Pulmonary artery endothelial cell (primary cell): ENCODE measurements around the gene G6PC3. TPM values are rescaled to one million over a fixed set of nuclear protein-coding genes. Genes with fewer than 3 reads are reported as not detected.
"Not testable (repeated sequence)": the region's sequence is repeated elsewhere in the genome, so short reads cannot be mapped to it uniquely, and the experiment has no call there.

Source experiments
- DNase-seq: peaks from one replicate; pipeline ENCODE4 v3.0.0-alpha.2; 2011; ENCODE audit warnings: low read depth, low spot score
- total RNA-seq: library from RNA; depleted of rRNA; stranded (reverse); fragments of >200 nt; gene quantifications from 2 replicates; pipeline ENCODE4 v1.2.3, GENCODE V29; 2014

G6PC3 gene
- total RNA-seq, 1 donor from 2014 or later, result 22.6 TPM

DNA sequence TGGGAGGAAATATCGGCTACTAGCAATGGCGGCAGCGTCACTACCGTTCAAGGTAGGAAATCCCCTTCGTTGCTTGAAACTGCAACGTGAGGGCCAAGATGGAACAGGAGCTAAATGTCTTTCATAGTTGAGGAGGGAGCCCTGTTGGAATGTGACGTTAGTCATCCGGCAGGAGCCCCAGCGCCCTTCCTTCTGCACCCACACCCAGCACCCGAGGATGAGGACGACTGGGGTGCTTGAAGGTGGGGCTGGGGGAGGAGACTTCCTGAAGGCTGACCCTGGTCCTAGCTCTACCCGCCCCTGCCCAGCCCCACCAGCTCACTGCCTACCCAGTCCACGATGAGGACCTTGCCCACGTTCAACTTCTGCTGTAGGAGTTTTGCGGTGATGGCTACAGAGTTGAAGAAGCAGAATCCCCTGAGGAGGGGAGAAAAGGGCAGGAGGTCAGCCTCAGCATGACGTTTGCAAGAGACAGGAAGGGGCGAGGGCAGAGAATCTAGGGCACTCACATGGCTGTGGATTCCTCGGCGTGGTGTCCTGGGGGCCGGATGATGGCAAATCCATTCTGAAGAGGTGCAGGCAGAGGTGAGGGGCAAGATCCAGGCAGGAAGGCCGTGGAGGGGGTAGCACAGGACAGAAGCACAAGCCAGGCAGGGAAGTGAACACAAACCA, 11.9 kb downstream of the G6PC3 start:
- DNase-seq, result no peak

- DNase-seq, result no peak
Measured at GRCh38 chr17:44083250-44083849, 12.8 kb downstream of the G6PC3 start.

GRCh38 chr17:44084131-44084538, 13.6 kb downstream of the G6PC3 start:
- no peak for DNase-seq

GRCh38 chr17:44084921-44085320, 14.4 kb downstream of the G6PC3 start:
- DNase-seq, result no peak

- DNase-seq, result no peak
Measured at GRCh38 chr17:44085908-44086307, 15.4 kb downstream of the G6PC3 start.

DNA sequence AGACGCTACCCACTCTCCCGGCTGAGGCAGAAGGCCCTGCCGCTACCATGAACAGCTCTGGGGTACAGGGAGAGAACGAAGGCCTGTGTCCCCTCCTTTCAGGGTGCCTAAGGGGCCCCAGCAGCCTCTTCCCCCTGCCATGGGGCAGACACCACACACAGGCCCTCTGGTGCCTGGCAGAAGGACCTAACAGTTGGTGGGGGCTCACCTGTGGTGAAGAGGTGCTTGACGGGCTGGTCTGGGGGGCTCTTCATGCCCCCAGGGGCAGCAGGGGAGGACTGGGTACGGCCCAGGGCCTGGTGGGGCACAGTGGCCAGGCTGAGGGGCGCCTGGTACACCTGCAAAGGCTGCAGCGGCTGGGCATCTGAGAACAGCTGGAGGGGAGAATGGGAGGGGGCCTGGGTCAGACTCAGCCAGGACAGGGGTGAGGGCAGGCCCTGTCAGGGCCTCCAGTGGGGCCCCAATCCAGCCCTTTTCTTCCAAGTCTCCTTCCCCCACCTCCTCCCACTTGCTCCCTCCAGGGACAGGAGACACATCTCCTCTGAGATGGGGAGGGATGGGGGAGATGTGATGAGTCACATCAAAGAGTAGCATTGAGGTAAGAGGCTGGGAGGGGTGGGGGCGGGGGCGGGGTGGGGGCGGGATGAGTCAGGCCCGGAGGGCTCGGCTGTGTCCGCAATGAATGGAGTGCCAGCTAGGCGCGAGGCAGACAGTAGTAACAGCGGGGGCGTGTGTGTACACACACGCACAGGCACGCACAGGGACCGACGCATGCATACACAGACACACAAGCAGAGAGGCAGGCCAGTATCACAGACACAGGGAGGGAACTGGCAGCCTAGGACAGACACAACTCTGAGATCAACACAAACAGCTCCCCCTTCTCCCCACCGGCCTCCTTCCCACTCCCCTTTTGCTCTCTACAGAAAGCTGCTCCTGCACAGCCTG, 16.1 kb downstream of the G6PC3 start:
- DNase-seq, result no peak

DNA sequence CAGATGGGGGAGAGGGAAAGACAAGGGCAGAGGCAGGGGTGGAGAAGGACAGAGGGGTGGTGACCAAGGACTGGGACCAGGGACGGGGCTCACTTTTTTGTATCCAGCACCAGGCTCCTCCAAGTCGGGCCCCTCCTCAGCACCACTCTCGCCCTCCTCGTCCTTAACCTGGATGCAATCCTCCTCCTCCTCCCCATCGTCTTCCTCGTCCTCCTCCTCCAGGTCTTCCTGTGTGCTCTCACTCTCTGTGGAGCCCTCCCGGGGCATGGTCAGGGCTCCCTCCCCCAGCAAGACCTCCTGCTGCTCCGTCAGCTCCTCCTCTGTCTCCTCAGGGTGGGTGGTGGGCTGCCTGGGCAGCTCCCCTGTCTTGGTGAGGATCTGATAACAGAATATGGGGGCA, 16.8 kb downstream of the G6PC3 start:
- no peak for DNase-seq

GRCh38 chr17:44088254-44088653, 17.7 kb downstream of the G6PC3 start:
- no peak for DNase-seq

DNA sequence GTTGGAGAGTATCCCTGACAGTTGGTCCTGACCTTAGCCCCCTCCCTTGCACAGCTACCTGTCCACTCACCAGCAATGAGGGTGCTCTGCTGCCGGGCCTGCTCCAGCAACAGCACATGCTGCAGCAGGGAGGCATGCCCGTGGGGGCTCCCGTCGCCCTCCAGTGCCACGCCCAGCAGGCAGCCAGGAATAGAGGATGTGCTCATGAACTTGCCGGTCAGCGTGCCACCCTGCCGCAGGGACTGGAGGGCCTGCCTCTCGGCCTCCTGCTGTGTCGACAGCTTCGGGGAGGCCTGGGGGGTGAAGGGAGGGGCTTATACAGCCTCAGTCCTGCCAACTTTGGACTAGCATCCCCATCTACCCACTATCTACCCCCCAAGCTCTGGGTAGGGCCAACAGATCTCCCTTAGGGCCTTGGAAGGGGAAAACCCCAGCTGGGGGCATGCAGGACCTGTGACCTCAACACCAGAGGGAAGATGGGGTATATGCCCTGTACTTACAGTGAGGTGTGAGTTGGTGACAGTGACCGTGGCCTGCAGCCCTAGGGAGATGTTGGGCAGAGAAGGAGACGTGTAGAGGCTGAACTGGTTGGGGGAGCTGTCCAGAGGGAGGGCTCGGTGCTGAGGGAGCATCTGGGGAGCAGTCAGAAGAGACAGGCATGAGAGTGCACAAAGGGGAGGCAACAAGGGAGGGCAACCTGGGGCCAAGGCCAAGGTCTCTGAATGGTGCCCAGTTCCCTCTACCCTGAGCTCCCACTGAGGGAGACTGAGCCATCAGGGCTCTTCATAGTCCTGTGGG, 20.9 kb downstream of the G6PC3 start:
- DNase-seq, result no peak

DNA sequence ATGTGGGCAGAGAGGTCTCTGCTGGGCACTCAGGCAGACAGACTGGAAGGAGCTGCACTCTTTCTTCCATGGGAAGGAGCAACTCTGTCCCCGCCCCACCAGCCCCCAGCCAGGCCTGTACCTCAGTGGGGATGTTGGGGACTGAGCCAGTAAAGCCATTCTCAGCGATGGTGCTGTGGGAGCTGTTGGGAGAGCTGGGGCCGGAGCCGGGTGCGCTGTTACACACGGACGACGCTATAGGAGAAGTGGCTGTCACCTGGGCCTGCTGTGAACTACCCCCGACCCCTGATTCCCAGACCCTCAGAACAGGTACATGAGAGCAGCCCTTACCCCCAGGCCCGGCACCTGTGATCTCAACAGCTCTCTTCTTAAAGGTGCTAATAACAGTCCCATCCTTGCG, 21.5 kb downstream of the G6PC3 start:
- no peak for DNase-seq

- no peak for DNase-seq
Measured at GRCh38 chr17:44093231-44093900, 22.8 kb downstream of the G6PC3 start.

GRCh38 chr17:44094701-44095387, 24.3 kb downstream of the G6PC3 start:
- no peak for DNase-seq

DNA sequence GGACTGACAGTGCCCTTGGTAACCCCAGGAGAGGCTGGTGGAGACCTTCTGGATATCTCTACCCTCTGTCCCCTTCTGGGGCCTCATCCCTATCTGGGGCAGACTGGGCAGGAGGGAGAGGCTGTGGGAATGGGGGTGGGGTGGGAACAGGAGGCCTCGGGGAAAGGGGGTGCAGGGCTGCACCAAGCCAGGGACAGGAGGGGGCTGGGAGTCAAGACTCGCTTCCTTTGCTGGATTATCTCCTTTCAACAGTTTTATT, 24.8 kb downstream of the G6PC3 start:
- no peak for DNase-seq

DNA sequence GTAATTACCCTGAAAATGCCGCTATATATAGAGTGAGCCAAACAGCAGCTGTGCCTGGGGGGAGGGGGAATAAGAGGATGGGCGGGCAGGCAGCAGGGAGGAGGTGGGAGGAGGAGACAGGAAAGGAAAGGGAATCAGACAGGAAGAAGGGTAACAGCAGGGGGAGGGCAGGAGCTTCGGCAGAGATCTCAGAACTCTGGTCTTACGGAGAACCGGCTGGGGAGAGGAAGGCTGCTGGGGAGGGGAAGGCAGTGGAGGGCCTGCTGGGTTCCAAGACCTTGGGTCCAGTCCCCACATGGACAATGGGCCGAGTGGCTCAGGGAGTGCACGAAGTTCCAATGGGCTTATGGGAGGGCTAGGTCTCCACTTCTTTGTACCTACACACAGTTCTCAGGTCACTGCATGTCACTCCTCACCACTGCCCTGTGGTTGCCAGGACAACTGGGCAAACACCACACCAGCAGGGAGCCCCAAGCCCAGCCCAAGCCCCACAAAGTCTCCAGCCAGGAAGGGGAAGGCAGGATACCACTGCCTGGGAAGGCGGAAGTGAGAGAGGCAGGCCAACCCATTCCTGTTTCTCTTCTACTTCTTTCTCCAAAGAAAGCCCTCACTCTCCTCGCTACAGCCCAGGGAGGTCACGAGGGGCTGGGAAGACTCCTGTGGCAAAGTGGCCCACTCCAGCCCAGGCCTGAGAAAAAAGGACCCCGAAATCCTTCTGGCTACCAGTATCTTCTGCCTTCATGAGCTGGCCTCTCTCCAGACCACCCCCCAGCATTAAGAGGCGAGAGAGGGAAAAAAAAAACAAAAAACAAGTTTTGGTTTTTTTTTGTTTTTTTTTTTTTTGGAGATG, 25.3 kb downstream of the G6PC3 start:
- DNase-seq, result peak; percentile 91

DNA sequence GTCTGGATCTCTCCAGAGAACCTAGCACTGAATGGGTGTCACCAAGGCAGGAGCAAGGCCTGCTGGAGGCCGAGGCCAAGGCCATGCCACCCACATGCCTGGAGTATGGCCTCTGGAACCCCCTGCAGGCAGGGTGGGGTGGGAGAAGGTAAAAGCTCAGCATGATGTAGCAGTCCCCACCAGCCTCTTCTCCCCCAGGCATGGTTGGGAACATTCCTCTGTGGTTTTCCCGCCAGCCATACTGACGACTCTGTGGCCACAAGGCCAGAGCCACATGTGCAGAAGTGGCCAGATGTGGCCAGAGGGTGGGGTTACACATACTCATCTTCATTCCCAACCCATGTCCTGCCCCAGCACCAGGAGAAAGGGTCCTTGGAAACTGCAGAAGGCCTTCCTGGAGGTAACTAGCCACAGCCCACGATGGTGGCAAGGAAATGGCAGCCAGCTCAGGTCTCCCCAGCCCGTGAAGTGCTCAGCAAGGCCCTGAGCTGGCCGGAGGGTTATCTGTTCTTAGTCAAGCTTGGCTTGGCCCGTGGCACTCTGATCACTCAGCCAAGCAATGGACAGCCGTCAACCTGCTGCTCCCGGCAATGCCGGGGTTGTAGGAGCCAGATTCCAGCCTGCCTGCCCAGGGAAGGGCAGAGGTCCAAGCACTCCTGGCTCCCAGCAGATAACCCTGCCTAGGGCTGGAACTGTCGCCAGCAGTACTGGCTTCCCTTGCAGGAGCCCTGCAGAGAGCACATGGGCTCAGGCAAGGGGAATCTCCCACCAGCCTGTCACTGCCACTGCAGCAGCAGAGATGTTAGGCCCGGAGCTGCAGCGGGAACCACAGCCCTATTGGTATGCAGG, 26.8 kb downstream of the G6PC3 start:
- DNase-seq, result no peak

- not testable (repeated sequence) for DNase-seq
Measured at GRCh38 chr17:44101858-44102257, 31.3 kb downstream of the G6PC3 start.

- no peak for DNase-seq
Measured at GRCh38 chr17:44102849-44103622, 32.5 kb downstream of the G6PC3 start.

DNA sequence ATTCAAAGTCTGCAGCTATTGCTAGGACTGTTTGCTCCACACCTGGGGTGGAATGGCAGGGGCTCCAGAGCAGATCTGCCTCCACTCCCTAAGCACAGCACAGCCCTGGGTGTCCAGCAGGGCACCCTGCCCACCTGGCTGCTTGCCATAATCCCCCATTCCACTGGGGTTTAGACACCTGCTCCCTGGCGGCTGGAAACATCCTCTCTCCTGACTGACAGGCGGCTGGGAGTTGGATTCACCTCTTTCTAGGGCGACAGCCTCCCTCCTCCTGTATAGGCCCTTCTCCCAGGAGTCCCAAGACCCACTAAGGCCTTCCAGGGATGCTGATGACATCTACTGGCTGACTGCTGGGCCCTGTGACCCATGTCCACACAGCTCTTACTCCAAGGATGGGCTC, 34.9 kb downstream of the G6PC3 start:
- DNase-seq, result no peak
